GM12892 (cell line): Measurements from ENCODE around the gene YTHDF1.

Experiments used
- DNase-seq: peaks from one replicate; pipeline ENCODE4 v3.0.0; 2011; ENCODE audit not compliant: insufficient read length
- FAIRE-seq: peaks from 2 replicates; lab custom pipeline; 2011; peaks lifted over from hg19 to GRCh38; lab: Jason Lieb, UNC
- POLR2A ChIP-seq: IDR thresholded peaks from 2 replicates; pipeline ENCODE4 v1.6.1; 2011; ENCODE audit warnings: low read depth, low read length, control low read depth
- POLR2AphosphoS5 ChIP-seq: IDR thresholded peaks from 2 replicates; pipeline ENCODE4 v1.6.1; 2011; ENCODE audit warnings: low read depth, low read length, control low read depth
- TAF1 ChIP-seq: IDR thresholded peaks from 2 replicates; pipeline ENCODE4 v1.6.1; 2011; ENCODE audit warnings: low read depth, mild to moderate bottlenecking, control low read depth, low read length, borderline replicate concordance

YTHDF1 gene

DNA sequence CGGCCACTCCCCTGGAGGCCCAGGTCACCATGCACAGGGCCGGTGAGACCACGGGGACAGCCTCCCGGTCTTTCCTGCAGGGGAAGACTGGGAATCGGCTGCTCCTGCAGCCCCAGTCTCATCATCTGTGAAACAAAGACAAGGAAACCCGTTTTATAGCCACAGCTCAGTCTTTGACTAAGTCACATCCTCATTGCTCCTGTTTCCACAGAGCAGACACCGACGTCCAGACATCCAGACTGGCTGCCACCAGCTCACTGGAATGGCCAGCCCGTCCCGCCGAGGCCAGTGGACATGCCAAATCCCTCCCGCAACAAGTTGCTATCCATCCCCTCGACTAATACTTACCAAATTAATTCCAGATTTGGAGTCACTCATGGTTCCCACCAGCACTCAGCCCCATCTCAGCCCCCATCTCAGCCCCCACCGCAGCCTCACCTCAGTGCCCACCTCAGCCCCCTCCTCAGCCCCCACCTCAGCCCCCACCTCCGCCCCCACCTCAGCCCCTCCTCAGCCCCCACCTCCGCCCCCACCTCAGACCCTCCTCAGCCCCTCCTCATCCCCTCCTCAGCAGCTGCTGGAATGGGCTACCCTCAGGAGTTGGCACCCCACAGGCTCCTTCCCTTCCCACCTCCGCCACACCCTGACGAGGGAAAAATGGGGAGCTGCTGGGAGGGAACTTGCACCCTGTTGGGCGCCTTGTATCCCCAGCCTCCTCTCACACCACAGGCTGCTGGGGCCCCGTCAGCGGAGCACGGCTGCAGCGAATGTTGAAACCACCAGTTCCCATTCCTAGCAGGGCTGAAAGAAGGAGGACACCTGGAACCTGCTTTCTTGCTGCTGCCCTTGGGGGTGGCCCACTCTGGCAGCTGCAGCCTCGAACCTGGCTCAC lies 48.7 kb downstream of the YTHDF1 start:
- no peak for TF ChIP-seq POLR2AphosphoS5
- no peak for TF ChIP-seq TAF1
- no peak for TF ChIP-seq POLR2A
- no peak for DNase-seq
- no peak for FAIRE-seq

DNA sequence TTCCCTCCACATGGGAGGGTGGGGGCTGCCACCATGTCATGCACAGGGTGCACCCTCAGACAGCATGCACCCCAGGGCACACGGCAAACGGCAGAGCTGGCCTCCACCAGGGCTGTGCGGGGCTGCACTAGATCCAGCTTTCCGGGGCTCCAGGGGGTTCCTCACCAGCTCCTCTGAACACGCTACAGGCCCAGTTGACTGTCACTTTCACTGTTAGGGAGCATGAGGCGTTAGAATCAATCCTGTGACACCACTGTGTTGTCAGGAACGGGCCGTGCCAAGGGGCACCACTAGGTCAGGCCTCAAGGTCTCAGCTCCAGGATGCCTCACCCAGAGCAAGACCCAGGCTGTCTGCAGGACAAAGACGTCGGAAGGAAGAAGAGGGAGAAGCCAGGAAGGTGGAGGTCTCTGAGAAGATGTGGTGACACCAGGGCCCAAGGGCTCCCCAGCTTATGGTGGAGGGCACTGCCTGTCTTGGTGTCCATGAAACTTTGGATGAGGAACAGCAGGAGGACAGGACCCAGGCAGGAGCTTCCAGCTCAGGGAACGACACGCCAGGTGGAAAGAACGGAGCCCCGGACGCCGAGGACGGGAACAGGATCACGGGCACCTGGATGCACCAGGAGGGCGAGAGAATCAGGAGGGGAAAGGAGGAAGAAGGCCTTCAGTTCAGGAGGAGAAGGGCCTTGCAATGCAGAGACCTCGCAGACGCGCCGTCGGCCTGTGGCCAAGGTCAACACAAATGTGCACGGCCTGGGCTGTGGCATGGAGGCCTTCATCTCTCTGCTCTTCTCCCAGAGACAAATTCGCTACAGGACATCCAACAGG lies 49.5 kb downstream of the YTHDF1 start:
- TF ChIP-seq POLR2A (no peak), TAF1 (no peak), POLR2AphosphoS5 (no peak)
- DNase-seq: no peak
- no peak for FAIRE-seq

DNA sequence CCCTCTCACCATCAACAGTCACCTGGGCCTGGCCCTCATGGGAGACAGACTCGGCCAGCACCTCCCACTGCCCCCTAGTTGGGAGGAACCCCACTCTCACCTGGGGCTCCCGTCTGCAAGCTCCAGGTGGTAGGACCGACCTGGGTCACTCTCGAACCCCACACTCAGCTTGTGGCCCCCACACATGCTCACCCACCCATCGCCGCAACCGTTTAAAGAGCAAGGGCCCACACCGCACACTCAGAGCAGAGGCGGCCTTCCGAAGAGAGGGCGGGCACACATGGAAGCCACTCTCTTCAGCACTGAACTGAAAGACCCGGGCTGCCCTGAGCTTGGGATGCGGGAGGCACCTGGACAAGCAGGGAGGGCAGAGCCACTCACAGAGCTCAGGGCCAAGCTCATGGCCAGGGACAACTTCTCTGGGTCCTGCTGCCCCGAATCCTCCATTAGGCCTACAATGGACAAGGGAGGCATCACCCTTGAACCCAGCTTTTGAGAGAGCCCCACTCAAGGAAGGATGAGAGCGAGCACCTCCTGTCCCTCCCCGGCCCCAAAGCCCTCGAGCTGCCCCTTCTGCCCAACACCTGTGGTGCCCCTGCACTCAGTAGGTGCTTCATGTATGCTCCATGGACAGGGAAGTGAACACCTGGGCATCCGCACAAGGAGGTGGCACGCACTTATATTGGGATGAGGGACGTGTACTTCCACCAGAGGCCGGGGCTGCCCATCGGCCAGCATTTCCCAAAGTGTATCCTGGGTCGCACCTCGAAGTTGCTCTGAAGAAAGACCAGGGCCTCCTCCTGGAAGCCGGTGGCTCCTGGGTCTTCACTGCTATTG lies 50.4 kb downstream of the YTHDF1 start:
- TF ChIP-seq POLR2A (no peak), POLR2AphosphoS5 (no peak), TAF1 (no peak)
- DNase-seq: no peak
- no peak for FAIRE-seq

DNA sequence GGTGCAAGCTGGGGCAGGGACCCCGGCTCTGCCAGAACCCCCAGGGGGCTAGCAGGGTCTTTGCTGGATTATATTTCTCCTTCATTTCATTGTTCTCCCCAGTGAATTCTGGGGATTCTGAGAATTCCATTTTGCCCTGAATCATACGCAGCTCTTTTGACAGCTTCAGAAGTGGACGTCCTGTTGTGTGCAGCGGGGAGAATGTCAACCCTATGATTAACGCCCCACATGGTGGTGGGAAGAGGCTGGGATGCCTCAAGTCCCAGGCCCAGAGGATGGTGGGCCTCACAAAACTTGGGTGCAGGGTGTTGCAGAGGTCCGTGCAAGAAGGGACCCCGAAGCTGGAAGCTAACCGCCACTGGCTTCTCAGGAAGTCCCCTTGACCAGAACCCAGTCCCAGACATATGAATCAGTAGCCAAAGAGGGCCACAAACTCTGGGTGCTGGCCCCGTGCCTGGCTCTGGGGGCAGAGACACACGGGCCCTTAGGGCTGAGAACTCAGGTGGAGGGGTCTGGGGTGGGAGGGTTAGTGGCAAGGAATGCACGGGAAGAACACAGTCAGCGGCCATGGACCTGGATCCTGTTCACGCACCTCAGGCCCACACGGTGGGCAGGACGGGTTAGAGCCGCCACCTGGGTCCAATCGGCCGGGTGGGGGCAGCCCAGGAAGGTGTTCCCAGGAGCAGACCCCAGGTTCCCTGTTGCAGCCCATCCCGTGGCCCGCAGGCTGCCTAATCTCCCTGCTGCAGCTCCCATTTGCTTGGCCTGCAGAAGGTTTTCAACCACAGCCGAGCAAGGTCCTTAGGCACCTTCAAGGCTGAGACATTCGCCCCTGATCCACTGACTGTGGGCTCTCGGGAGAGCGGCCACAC lies 51.2 kb downstream of the YTHDF1 start:
- TF ChIP-seq POLR2A (no peak), POLR2AphosphoS5 (no peak), TAF1 (no peak)
- DNase-seq: no peak

DNA sequence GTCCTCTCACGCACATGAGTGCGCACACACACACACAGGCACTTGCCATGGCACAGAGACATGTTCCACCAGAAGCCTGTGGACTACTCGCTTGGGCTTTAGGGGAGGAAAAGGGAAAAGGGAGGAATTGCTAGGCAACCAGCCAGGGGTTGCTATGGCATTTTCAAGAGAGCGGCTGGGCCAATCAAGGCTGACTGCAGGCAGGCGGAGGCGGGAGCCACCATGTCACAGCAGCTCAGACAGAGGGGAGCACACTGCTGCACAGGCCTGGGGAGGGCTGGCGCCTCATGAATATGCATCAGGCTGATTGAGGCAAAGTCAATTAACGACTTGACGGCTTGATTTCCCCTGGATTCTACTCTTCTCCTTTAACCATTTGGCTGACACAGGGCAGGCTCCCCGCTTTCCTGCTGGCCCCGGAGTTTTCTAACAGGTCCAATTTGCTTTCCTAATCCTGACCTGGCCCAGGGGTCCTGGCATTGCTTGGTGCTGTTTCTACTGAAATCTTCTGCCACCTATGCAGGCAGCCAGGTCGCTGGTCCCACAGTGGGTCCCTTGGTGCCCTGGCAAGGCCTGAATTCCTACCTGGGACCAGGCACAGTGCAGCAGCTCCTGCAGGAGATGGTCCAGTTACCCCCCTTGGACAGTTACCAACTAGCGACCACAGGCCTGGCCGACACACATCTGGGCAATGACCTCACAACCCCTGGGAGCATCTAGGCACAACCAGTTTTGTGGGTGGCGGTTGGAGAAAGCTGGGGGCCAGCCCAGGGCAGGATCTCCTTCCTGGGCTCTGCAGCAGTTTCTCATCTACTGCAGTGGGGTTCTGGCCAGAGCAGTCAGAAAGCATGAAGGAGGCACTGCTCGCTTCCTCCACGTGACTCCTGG lies 52.1 kb downstream of the YTHDF1 start:
- FAIRE-seq: no peak
- DNase-seq: no peak
- no peak for TF ChIP-seq TAF1
- TF ChIP-seq POLR2A: no peak
- no peak for TF ChIP-seq POLR2AphosphoS5

More for the DNA sequence above, 51.2 kb downstream of the YTHDF1 start:
- FAIRE-seq: no peak

DNA sequence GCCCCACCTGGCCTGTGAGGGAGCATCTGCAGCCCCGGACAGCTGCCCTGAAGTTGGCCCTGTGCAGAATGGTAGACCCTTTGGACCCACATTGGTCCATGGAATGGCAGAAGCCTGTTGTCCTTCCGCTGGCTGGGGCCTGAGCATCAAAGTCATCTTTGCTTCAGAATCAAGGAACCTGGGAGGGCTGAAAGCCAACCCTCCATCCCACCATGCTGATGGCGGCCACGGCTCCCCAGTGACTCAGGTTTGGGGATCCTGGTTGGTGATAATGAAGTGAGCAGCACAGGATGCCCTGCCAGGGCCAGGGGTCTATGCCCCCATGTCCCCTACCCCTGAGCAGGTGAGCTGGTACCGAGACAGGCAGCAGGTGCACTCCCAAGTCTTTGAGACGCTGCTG lies 52.8 kb downstream of the YTHDF1 start:
- DNase-seq: no peak
- no peak for FAIRE-seq
- TF ChIP-seq POLR2AphosphoS5 (no peak), POLR2A (no peak), TAF1 (no peak)

DNA sequence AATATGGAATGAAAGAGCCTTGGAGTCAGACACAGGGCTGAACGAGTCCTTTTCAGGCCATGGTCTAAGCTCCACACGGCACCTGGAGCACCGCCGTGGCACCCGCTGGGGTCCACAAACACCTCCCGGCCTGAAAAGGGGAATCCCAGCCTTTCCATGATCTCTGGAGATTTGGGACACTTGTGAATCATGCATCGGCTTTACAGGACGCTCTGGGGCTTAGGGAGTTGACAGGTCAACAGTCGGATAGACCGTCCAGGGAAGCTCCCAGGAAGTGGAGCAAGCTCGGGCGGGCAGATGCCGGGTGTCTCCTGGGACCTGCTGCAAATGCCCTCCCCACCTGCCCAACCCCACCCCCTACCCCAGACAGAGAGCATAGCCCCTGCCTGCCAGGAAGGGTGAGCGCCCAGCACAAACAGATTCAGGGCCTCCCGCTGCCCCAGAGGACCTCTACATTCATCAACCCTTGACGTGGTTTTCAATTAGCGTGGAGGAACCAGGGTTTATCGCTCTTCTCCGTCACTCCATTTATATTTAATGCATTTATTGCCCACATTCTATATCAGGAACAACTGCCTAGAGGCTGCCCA lies 53.6 kb downstream of the YTHDF1 start:
- TF ChIP-seq POLR2AphosphoS5: no peak
- TF ChIP-seq POLR2A: no peak
- no peak for TF ChIP-seq TAF1
- DNase-seq (no peak), FAIRE-seq (no peak)

DNA sequence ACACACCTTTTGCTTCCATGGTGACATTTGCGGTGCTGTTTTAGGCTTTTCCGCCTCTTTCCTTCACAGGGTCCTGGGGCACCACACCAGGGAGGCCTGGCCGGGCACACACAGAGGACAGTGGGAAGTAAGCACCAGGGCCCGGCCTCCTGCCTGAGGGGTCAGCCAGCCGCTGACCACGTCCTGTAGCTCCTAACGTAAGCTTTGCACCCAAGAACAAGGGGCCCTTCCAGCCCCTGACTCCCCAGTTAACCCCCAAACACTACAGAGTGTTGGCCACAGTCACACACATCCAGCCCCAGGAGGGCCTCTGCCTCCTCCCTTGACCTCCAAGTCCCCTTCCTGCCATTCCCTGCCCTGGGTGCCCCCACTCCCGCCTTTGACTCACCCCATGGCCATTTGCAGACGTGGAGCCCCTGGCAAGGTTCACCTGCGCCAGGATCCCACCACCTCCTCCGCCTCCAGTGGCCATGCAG lies 54.7 kb downstream of the YTHDF1 start:
- no peak for TF ChIP-seq TAF1
- TF ChIP-seq POLR2A: no peak
- TF ChIP-seq POLR2AphosphoS5: no peak
- no peak for DNase-seq
- no peak for FAIRE-seq

DNA sequence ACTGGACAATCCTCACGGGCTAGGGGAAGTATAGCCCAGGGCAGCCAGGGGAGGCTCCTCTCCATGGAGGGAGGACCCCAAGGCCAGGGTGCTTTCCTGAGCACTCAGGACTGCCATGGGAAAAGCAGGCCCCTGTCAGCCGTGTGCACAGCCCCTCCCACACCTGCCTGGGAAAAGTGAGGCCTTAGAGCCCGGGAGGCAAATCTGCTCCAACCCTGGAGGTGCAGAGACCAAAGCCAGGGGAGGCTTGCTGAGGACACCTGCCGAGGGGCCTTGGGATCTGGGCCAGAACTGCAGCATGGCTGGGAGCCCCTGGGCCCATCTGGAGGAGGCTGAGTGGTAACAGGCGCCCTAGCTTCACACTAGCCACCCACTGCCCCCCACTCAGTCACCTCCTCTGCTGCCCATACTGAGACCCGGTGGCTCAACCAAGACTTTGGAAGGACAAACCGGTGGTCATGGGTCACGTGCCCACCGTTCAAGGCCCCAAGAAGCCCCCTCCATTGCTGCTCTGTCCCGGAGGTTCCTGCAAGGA lies 55.2 kb downstream of the YTHDF1 start:
- no peak for DNase-seq
- FAIRE-seq: no peak
- TF ChIP-seq POLR2A (no peak), POLR2AphosphoS5 (no peak), TAF1 (no peak)
